GM18499 (cell line): ENCODE data around the gene HNRNPA0.

Source experiments
- ATAC-seq: cut with Tn5 transposase; IDR thresholded peaks from one replicate; pipeline ENCODE4 v1.9.1; 2021; ENCODE audit warnings: moderate number of reproducible peaks; ENCODE audit not compliant: insufficient read depth, unreplicated experiment

The HNRNPA0 gene

GRCh38 chr5:137757634-137758033 is 3.5 kb upstream of the HNRNPA0 start:
- no peak for ATAC-seq

- ATAC-seq: no peak
These were observed 999 bp upstream of the HNRNPA0 start for GRCh38 chr5:137754961-137755762.

- peak; percentile 2 for ATAC-seq
These were observed 424 bp downstream of the HNRNPA0 start for GRCh38 chr5:137753691-137754187.

GRCh38 chr5:137752905-137753690 is 1.1 kb downstream of the HNRNPA0 start:
- ATAC-seq: no peak

- no peak for ATAC-seq
These were observed 2.2 kb downstream of the HNRNPA0 start for GRCh38 chr5:137751869-137752491.

GRCh38 chr5:137750436-137750835 is 3.7 kb downstream of the HNRNPA0 start:
- no peak for ATAC-seq

- no peak for ATAC-seq
These were observed 6.3 kb downstream of the HNRNPA0 start for GRCh38 chr5:137747848-137748247.

GRCh38 chr5:137743031-137743640 is 11.0 kb downstream of the HNRNPA0 start:
- no peak for ATAC-seq

GRCh38 chr5:137741718-137742117 is 12.4 kb downstream of the HNRNPA0 start:
- no peak for ATAC-seq

- no peak for ATAC-seq
These were observed 14.4 kb downstream of the HNRNPA0 start for GRCh38 chr5:137739737-137740136.

GRCh38 chr5:137738947-137739346 is 15.2 kb downstream of the HNRNPA0 start:
- ATAC-seq: no peak

- no peak for ATAC-seq
These were observed 16.6 kb downstream of the HNRNPA0 start for GRCh38 chr5:137737349-137738131.

- no peak for ATAC-seq
These were observed 17.7 kb downstream of the HNRNPA0 start for GRCh38 chr5:137736496-137736895.

- ATAC-seq: no peak
These were observed 18.4 kb downstream of the HNRNPA0 start, which contains the start of gene KLHL3 for GRCh38 chr5:137735555-137736284. Gene KLHL3 (minus strand): TSS chr5:137736089. CDS start chr5:137735646, 443 bp downstream.

GRCh38 chr5:137734962-137735554 is 19.1 kb downstream of the HNRNPA0 start:
- ATAC-seq: no peak

- no peak for ATAC-seq
These were observed 19.8 kb downstream of the HNRNPA0 start for GRCh38 chr5:137734331-137734730.

- no peak for ATAC-seq
These were observed 20.2 kb downstream of the HNRNPA0 start for GRCh38 chr5:137733922-137734321.

- ATAC-seq: no peak
These were observed 21.2 kb downstream of the HNRNPA0 start for GRCh38 chr5:137733006-137733405.

- no peak for ATAC-seq
These were observed 23.0 kb downstream of the HNRNPA0 start for GRCh38 chr5:137731176-137731575.
